Measurements from ENCODE around the gene TH.

TH gene

DNA sequence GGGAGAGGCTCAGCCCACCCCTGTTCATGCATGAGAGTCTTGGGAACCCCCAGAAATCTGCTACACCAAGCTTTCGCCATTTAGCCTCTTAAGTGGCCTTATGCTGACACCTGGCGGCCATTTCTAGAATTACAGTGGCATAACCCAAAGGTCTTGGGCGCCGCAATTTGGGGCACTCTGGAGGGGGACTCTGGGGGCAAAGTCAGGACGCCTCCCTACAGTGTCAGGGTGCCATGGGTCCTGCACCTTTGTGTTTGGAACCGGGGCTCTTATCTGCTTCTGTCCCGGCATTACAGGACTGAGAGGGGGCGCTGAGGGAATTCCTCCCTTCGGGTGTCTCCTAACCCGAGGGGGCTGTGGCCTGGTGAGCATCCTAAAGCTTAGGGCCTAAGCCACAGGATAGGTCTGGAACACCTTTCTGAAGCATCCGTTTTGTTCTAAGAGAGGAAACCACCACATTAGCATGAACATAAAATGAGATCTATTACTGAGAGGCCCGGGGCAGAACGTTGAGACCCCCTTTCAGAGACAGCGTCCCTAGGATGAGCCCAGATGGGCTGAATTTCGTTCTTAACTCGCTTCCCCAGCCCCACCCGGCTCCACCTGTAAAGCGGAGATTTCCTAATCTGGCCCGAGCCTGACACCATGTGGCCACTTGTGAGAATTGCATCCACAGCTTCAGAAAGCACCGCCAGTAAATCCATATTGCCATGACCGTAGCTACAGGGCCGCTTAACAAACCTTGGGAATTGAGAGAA, 19.9 kb downstream of the TH start:
- peak; percentile 83 for DNase-seq (ENCODE audit: insufficient read length)
- no peak for TF ChIP-seq TAF1 (IDR thresholded peaks at IDR 0.05; ENCODE audit: borderline replicate concordance, low read depth, low read length)
- no peak for TF ChIP-seq POLR2A (IDR thresholded peaks at IDR 0.05; ENCODE audit: low read depth, low read length)
- TF ChIP-seq POLR2AphosphoS5 (IDR thresholded peaks at IDR 0.05; ENCODE audit: low read depth, low read length), result no peak
- FAIRE-seq, result peak; percentile 96

- DNase-seq (ENCODE audit: insufficient read length) (no peak), FAIRE-seq (no peak)
- no peak for TF ChIP-seq POLR2A (IDR thresholded peaks at IDR 0.05; ENCODE audit: low read depth, low read length)
- no peak for TF ChIP-seq TAF1 (IDR thresholded peaks at IDR 0.05; ENCODE audit: borderline replicate concordance, low read depth, low read length)
- TF ChIP-seq POLR2AphosphoS5 (IDR thresholded peaks at IDR 0.05; ENCODE audit: low read depth, low read length), result no peak
Measured at GRCh38 chr11:2149864-2150847, 21.5 kb downstream of the TH start.

GRCh38 chr11:2149460-2149859, 22.2 kb downstream of the TH start:
- FAIRE-seq (no peak), DNase-seq (ENCODE audit: insufficient read length) (no peak)
- TF ChIP-seq POLR2AphosphoS5 (IDR thresholded peaks at IDR 0.05; ENCODE audit: low read depth, low read length) (no peak), TAF1 (IDR thresholded peaks at IDR 0.05; ENCODE audit: borderline replicate concordance, low read depth, low read length) (no peak), POLR2A (IDR thresholded peaks at IDR 0.05; ENCODE audit: low read depth, low read length) (no peak)

- TF ChIP-seq POLR2AphosphoS5 (IDR thresholded peaks at IDR 0.05; ENCODE audit: low read depth, low read length), result no peak
- TF ChIP-seq TAF1 (IDR thresholded peaks at IDR 0.05; ENCODE audit: borderline replicate concordance, low read depth, low read length), result no peak
- no peak for TF ChIP-seq POLR2A (IDR thresholded peaks at IDR 0.05; ENCODE audit: low read depth, low read length)
- DNase-seq (ENCODE audit: insufficient read length) (no peak), FAIRE-seq (no peak)
Measured at GRCh38 chr11:2148595-2148994, 23.0 kb downstream of the TH start.

DNA sequence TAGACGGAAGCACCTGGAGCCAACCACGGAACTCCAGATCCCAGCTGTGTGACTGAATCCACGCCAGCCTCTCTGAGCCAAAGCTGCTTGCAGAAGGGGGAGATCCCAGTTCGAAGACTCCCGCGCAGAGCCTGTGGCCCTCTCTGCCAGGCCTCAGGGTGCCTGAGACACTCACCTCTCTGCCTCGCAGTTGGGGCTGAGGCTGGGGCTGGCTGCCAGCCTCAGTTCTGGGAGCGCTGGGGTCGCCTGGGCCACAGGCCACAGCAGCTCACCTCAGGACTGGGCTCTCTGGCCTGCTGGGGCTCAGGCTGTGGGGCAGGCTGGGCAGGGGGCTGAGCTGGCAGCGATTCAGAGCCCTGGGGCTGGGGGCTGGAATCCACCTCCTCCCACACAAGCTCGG, 24.2 kb downstream of the TH start:
- DNase-seq (ENCODE audit: insufficient read length), result no peak
- no peak for FAIRE-seq
- no peak for TF ChIP-seq POLR2AphosphoS5 (IDR thresholded peaks at IDR 0.05; ENCODE audit: low read depth, low read length)
- TF ChIP-seq POLR2A (IDR thresholded peaks at IDR 0.05; ENCODE audit: low read depth, low read length), result no peak
- no peak for TF ChIP-seq TAF1 (IDR thresholded peaks at IDR 0.05; ENCODE audit: borderline replicate concordance, low read depth, low read length)

- FAIRE-seq, result no peak
Measured at GRCh38 chr11:2146051-2146450, 25.6 kb downstream of the TH start.

DNA sequence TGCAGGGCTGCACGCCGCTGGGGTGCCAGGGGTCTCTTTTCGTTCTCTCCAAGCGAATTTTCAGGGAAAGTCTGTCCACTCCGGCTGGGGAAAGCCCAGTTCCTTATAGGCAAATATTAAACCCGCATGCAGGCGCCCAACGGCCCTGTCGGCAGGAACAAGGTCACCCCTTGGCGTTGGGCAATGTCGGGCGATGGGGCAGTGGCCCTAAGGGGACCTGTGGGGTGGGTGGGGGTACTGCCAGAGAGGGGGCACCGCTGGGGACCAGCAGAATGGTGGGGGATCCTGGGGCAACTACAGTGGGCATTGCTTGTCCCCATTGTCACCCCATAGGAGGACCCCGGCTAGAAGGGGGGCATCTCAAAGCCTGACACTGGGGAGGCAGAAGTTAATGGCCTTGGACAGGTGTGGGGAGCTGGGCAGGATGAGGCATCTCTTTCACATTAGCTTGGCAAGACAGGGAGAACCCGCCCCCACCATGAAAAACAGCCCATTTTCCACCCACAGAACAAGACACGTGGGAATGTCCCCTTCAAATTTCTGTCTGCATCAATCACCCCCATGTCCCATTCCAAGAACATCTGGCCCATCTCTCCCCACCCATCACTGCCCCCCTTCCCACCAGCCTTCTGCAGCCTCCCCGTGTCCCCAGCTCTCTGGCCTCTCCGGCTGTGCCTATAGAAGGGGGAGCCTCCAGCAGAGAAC, 26.9 kb downstream of the TH start:
- DNase-seq (ENCODE audit: insufficient read length), result no peak
- FAIRE-seq, result no peak
- no peak for TF ChIP-seq POLR2AphosphoS5 (IDR thresholded peaks at IDR 0.05; ENCODE audit: low read depth, low read length)
- no peak for TF ChIP-seq POLR2A (IDR thresholded peaks at IDR 0.05; ENCODE audit: low read depth, low read length)
- TF ChIP-seq TAF1 (IDR thresholded peaks at IDR 0.05; ENCODE audit: borderline replicate concordance, low read depth, low read length), result no peak

More at GRCh38 chr11:2146051-2146450, 25.6 kb downstream of the TH start:
- DNase-seq (ENCODE audit: insufficient read length), result no peak
- TF ChIP-seq TAF1 (IDR thresholded peaks at IDR 0.05; ENCODE audit: borderline replicate concordance, low read depth, low read length) (no peak), POLR2AphosphoS5 (IDR thresholded peaks at IDR 0.05; ENCODE audit: low read depth, low read length) (no peak), POLR2A (IDR thresholded peaks at IDR 0.05; ENCODE audit: low read depth, low read length) (no peak)

DNA sequence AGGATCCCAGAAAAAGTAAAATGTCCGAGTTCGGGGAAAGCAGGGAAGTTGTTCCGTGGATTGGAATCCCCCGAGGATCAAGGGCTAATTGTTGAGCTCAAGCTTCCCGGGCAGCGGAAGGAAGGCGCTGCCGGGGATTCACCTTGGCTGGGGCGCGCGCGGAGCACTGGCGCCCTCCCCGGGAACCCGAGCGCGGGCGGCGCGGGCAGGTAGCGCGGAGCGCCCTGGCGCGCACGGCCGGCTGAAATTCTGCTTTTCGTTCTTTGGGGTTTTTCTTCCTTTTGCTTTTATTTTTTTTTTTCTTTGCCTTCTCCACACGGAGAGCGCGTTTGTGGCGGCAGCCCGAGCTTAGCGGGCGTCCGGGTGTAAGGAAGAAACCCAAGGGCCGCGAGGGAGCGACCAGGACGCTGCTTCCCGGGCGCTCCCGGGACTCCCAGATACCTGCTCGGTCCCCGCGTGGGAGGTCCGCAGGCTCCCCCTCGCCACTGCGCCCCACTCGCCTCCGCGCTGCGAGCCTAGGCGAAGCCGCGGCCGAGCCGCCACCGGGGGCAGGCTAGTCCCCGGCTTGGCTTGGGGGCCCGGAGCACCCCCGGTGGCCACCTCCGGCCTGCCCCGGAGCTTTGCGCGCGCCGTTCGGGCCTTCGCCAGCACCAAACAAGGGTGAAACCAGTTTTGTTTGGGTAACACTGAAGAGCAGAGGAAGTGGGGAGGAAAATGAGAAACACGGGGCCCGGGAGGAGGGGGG, 27.6 kb downstream of the TH start:
- FAIRE-seq, result no peak
- TF ChIP-seq POLR2AphosphoS5 (IDR thresholded peaks at IDR 0.05; ENCODE audit: low read depth, low read length) (no peak), TAF1 (IDR thresholded peaks at IDR 0.05; ENCODE audit: borderline replicate concordance, low read depth, low read length) (no peak), POLR2A (IDR thresholded peaks at IDR 0.05; ENCODE audit: low read depth, low read length) (no peak)
- DNase-seq (ENCODE audit: insufficient read length), result no peak

DNA sequence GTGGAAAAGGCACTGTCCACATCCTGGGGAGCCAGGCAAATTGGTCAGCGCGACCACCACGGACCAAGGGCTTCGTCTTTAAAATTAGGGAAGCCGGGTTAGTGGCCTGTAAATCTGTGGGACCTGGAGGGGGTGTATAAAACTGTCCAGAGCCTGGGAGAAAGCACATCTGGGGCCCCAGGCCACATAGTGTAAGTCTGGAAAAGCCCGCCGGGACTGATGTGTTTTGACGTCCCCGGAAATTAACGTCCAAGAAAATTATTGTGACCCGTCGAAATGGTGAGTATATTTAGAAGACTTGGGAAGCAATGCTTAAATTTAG, 28.2 kb downstream of the TH start:
- FAIRE-seq (no peak), DNase-seq (ENCODE audit: insufficient read length) (no peak)
- no peak for TF ChIP-seq TAF1 (IDR thresholded peaks at IDR 0.05; ENCODE audit: borderline replicate concordance, low read depth, low read length)
- no peak for TF ChIP-seq POLR2AphosphoS5 (IDR thresholded peaks at IDR 0.05; ENCODE audit: low read depth, low read length)
- TF ChIP-seq POLR2A (IDR thresholded peaks at IDR 0.05; ENCODE audit: low read depth, low read length), result no peak

GRCh38 chr11:2142762-2143202, 28.8 kb downstream of the TH start:
- TF ChIP-seq POLR2AphosphoS5 (IDR thresholded peaks at IDR 0.05; ENCODE audit: low read depth, low read length) (no peak), POLR2A (IDR thresholded peaks at IDR 0.05; ENCODE audit: low read depth, low read length) (no peak), TAF1 (IDR thresholded peaks at IDR 0.05; ENCODE audit: borderline replicate concordance, low read depth, low read length) (no peak)
- peak; percentile 82 for FAIRE-seq
- DNase-seq (ENCODE audit: insufficient read length), result no peak
